ENCODE results near the gene GRAP2. TPM values are rescaled to one million over a fixed set of nuclear protein-coding genes. Genes with fewer than 3 reads are reported as not detected.

Gene GRAP2
- total and polyA plus RNA-seq, 9 of the 15 experiments (the other 6 are each of a cell fraction or from before 2014, with no cell fraction given), result 4.8 to 88.7 (median 60.4) TPM

DNA sequence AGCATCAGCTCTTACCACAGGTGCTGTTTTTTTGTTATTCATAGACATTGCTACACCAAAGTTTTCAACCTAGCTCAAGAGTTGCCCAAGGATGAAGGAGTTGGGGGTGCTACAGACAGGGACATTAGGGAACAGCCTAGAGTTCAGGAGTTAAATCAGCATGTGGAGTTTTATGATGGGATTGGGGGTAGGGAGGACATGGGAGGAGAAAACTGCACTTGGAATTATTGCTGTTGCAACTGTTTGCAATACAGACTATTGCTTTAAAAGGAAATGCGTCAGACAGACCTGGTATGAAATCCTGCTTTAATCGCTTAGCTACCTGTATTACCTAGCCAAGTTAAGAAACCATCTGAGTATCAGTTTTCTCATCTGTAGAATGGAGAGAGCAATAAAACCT is 65.6 kb downstream of the GRAP2 start (continued):
- TF ChIP-seq CREB5 (CRISPR knock-in tag; IDR thresholded peaks at IDR 0.05), result no peak
- no peak for TF ChIP-seq MLLT1 (IDR thresholded peaks at IDR 0.05)
- TF ChIP-seq DPF2 (IDR thresholded peaks at IDR 0.05), result no peak
- TF ChIP-seq, protein P1, sequence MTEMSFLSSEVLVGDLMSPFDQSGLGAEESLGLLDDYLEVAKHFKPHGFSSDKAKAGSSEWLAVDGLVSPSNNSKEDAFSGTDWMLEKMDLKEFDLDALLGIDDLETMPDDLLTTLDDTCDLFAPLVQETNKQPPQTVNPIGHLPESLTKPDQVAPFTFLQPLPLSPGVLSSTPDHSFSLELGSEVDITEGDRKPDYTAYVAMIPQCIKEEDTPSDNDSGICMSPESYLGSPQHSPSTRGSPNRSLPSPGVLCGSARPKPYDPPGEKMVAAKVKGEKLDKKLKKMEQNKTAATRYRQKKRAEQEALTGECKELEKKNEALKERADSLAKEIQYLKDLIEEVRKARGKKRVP (CRISPR knock-in tag; IDR thresholded peaks at IDR 0.05), result 0 out of 2 replicates have a peak, but pooled peaks have one; percentile 46
- TF ChIP-seq TBL1XR1 (IDR thresholded peaks at IDR 0.05; ENCODE audit: low read length in 2 of 2), result no peak
- no peak for TF ChIP-seq JUN (IDR thresholded peaks at IDR 0.05; ENCODE audit: borderline replicate concordance, low read depth, low read length)
- TF ChIP-seq JUN (CRISPR knock-in tag; IDR thresholded peaks at IDR 0.05; ENCODE audit: borderline replicate concordance), result no peak
- no peak for TF ChIP-seq ZNF764 (CRISPR knock-in tag; IDR thresholded peaks at IDR 0.05; ENCODE audit: low read depth)
- TF ChIP-seq GABPB1 (CRISPR knock-in tag; IDR thresholded peaks at IDR 0.05), result no peak
- TF ChIP-seq CBX8 (IDR thresholded peaks at IDR 0.05; ENCODE audit: borderline replicate concordance, extremely low read depth, low read depth, low read length, poor library complexity, severe bottlenecking), result no peak
- no peak for TF ChIP-seq STAG1 (CRISPR knock-in tag; IDR thresholded peaks at IDR 0.05; ENCODE audit: borderline replicate concordance)
- peak; percentile 19; the same call in 1 of the 2 replicates for TF ChIP-seq THRAP3 (IDR thresholded peaks at IDR 0.05; ENCODE audit: borderline replicate concordance)
- TF ChIP-seq NR1H2 (CRISPR knock-in tag; IDR thresholded peaks at IDR 0.05), result no peak
- peak; percentile 13; the same call in 1 of the 2 replicates for TF ChIP-seq EP300 (IDR thresholded peaks at IDR 0.05; ENCODE audit: low read length)
- TF ChIP-seq SRF (CRISPR knock-in tag; IDR thresholded peaks at IDR 0.05), result 0 out of 4 replicates have a peak, but pooled peaks of 1 of the 2 experiments have one; percentile 17
- no peak for TF ChIP-seq STAT6 (CRISPR knock-in tag; IDR thresholded peaks at IDR 0.05)
- TF ChIP-seq SFPQ (IDR thresholded peaks at IDR 0.05; ENCODE audit: low read depth, low read length), result no peak
- TF ChIP-seq CREM (IDR thresholded peaks at IDR 0.05; ENCODE audit: low read depth), result no peak
- no peak for TF ChIP-seq YBX1 (IDR thresholded peaks at IDR 0.05)
- no peak for TF ChIP-seq TAF1 (IDR thresholded peaks at IDR 0.05; ENCODE audit: control insufficient read depth, extremely low read depth, insufficient read depth, low read length, severe bottlenecking)

All from K562 (cell line).